HFF-Myc (cell line): Measurements from ENCODE around the gene VCL.

ENCODE experiments used
- DNase-seq: peaks from one replicate; pipeline ENCODE4 v3.0.0-alpha.2; 2011; ENCODE audit warnings: low read depth; ENCODE audit errors: extremely low read depth
- H3K4me3 ChIP-seq: replicated peaks from 2 replicates; pipeline ENCODE4 v1.5.1; 2011; ENCODE audit warnings: low read depth, mild to moderate bottlenecking, control low read depth, low read length
- CTCF ChIP-seq: IDR thresholded peaks from 2 replicates; pipeline ENCODE4 v1.5.1; 2012; ENCODE audit warnings: mild to moderate bottlenecking, low read depth, low read length, control low read depth; ENCODE audit errors: missing control alignments

The VCL gene

GRCh38 chr10:73997787-73998622 is at the start of gene VCL:
TSS of gene VCL (plus strand) at chr10:73998116. CDS start at chr10:73998208, 92 bp downstream.
- peak within 1 kb of the TSS; percentile 100 for H3K4me3 ChIP-seq
- DNase-seq: peak; percentile 86
- TF ChIP-seq CTCF: no peak

GRCh38 chr10:73948947-73949633 is 48.8 kb upstream of the VCL start:
- no peak for TF ChIP-seq CTCF

GRCh38 chr10:73950155-73950948 is 47.6 kb upstream of the VCL start:
- no peak for TF ChIP-seq CTCF
- no peak overlapping the region for H3K4me3 ChIP-seq
- DNase-seq: no peak

More at GRCh38 chr10:73948947-73949633, 48.8 kb upstream of the VCL start:
- no peak overlapping the region for H3K4me3 ChIP-seq
- DNase-seq: no peak

- H3K4me3 ChIP-seq: no peak overlapping the region
- no peak for DNase-seq
- TF ChIP-seq CTCF: no peak
Observed at GRCh38 chr10:73953665-73954064, 44.3 kb upstream of the VCL start.

- no peak overlapping the region for H3K4me3 ChIP-seq
- DNase-seq: no peak
- no peak for TF ChIP-seq CTCF
Observed at GRCh38 chr10:73954737-73955136, 43.2 kb upstream of the VCL start.

GRCh38 chr10:73955719-73956118 is 42.2 kb upstream of the VCL start:
- H3K4me3 ChIP-seq: no peak overlapping the region
- DNase-seq: no peak
- TF ChIP-seq CTCF: no peak
